MM.1S (cell line): ENCODE results near the gene KCNIP1.

Source experiments
- CTCF ChIP-seq: fragments of 300-600 bp; sonication (generic); IDR thresholded peaks from 2 replicates; pipeline ENCODE4 v1.5.1; 2016; ENCODE audit warnings: antibody characterized with exemption, low read length, mixed read lengths
- EZH2phosphoT487 ChIP-seq: fragments of 300-600 bp; sonication (generic); IDR thresholded peaks from 2 replicates; pipeline ENCODE4 v1.6.1; 2018; ENCODE audit warnings: antibody characterized with exemption, low read length

- TF ChIP-seq CTCF (no peak), EZH2phosphoT487 (no peak)
These were observed 9.8 kb upstream of the KCNIP1 start for GRCh38 chr5:170494041-170494440.
